ENCODE data around the gene PXN. TPM values are rescaled to one million over a fixed set of nuclear protein-coding genes. Genes with fewer than 3 reads are reported as not detected.

PXN gene
- total and polyA plus RNA-seq, 2 experiments from 2014 or later, result 87.2 to 134 TPM

- Histone ChIP-seq H4K20me1 (ENCODE audit: insufficient read depth) (no peaks in the 10 kb centered on the region), H3K9ac (no peak overlapping the region), H3F3A (ENCODE audit: insufficient read depth) (no peaks in the 10 kb centered on the region), H3K9me2 (ENCODE audit: insufficient read depth) (no peaks in the 10 kb centered on the region), H3K27ac (no peak overlapping the region), H3K79me2 (ENCODE audit: insufficient read depth) (no peaks in the 10 kb centered on the region), H3K36me3 (ENCODE audit: low read depth) (no peaks in the 10 kb centered on the region), H3K9me3 (ENCODE audit: low read depth) (no peaks in the 10 kb centered on the region), H3K4me2 (ENCODE audit: unreplicated experiment) (no peak overlapping the region), H3K4me1 (ENCODE audit: insufficient read depth) (no peaks in the 10 kb centered on the region), H2AFZ (no peak overlapping the region), H3K4me3 (no peak overlapping the region), H3K27me3 (replicated peaks; ENCODE audit: insufficient read depth) (no peaks in the 10 kb centered on the region)
- in situ Hi-C loops (cut with MboI), result loop anchor here (10.0 kb wide), 1 partner anchor 52 kb away; no protein-coding TSS in a partner anchor
- no peak for TF ChIP-seq EZH2phosphoT487 (IDR thresholded peaks at IDR 0.05; ENCODE audit: insufficient read depth, low read depth)
- TF ChIP-seq EZH2 (IDR thresholded peaks at IDR 0.05; ENCODE audit: insufficient read depth, poor library complexity, severe bottlenecking), result no peak
- peak; percentile 51 for DNase-seq
- WGBS, 2 experiments (ENCODE audit: low coverage in 1 of 2, low lambda C conversion rate in 2 of 2, missing lambda C conversion rate in 2 of 2), result 87 to 91% methylated on average over 6 of the region's 6 CpGs
Measured at GRCh38 chr12:120276734-120277133, 11.2 kb upstream of the PXN start.

DNA sequence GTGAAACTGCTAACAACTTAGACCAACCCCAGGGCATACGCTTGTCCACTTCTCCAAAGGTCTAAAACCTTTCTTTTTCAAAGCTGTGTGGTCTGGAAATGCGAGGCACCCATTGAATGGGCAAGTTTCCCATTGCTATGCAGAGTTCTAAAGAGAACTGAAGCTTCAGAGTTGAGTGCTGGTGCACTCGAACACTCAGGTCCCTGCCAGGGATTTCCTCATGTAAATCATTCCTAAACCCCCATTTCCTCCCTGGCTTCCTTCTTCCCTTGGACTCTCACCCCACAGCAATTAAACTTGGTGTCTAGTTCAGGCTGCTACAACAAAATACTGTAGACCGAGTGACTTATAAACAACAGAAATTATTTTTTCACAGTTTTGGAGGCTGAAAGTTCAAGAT lies 2.2 kb upstream of the PXN start:
- no peaks in the 10 kb centered on the region for H3K9me3 ChIP-seq (ENCODE audit: low read depth)
- no peak for TF ChIP-seq EZH2 (IDR thresholded peaks at IDR 0.05; ENCODE audit: insufficient read depth, poor library complexity, severe bottlenecking)
- TF ChIP-seq EZH2phosphoT487 (IDR thresholded peaks at IDR 0.05; ENCODE audit: insufficient read depth, low read depth), result no peak
- no peaks in the 10 kb centered on the region for H4K20me1 ChIP-seq (ENCODE audit: insufficient read depth)
- DNase-seq, result no peak
- H3K79me2 ChIP-seq (ENCODE audit: insufficient read depth), result peaks cover 27% of the 10 kb centered on the region
- no peaks in the 10 kb centered on the region for H3K9me2 ChIP-seq (ENCODE audit: insufficient read depth)
- H3K9ac ChIP-seq, result no peak overlapping the region
- in situ Hi-C loops (cut with MboI), result no loop called here
- H3K4me2 ChIP-seq (ENCODE audit: unreplicated experiment), result no peak overlapping the region
- H2AFZ ChIP-seq, result no peak overlapping the region
- peaks cover 22% of the 10 kb centered on the region for H3F3A ChIP-seq (ENCODE audit: insufficient read depth)
- no peak overlapping the region for H3K4me3 ChIP-seq
- no peaks in the 10 kb centered on the region for H3K36me3 ChIP-seq (ENCODE audit: low read depth)
- no peaks in the 10 kb centered on the region for H3K27me3 ChIP-seq (replicated peaks; ENCODE audit: insufficient read depth)
- WGBS, 2 experiments (ENCODE audit: low coverage in 1 of 2, low lambda C conversion rate in 2 of 2, missing lambda C conversion rate in 2 of 2), result 58 to 67% methylated on average over 4 of the region's 4 CpGs
- peaks cover 2% of the 10 kb centered on the region; the same call in 1 of the 2 replicates for H3K4me1 ChIP-seq (ENCODE audit: insufficient read depth)
- no peak overlapping the region for H3K27ac ChIP-seq

DNA sequence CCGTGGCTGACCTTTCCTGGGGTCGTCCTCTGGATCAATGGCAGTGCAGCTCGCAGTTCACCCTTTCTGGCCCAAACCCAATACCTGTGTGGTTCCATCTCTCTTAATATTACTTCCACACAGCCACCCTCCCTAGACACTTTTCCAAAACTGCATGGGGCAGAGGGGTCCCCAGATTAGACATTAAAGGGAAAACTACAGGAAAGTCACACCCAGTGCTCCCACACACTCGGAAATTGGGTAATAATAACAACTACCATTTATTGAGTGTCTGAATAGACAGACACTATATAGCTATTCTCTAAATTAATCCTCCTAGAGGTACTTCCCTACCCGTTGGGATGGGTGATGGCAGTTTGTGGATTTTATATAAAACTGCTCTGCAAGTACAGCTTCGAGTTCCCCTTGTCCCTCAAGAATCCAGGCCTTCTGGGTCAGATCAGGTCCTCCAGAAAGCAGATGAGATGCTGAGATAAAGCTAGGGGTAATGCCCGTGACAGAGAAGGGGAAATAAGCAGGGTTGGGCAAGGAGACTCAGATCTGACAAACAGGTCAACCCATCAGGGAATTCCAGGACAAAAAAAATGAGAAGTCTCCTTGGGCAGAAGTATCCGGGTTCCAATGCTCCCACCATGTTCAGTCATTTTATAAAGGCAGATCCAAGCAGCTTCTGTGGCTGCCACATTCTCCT lies 795 bp upstream of the PXN start:
- Histone ChIP-seq H3K9me2 (ENCODE audit: insufficient read depth) (no peaks in the 10 kb centered on the region), H3F3A (ENCODE audit: insufficient read depth) (peaks cover 36% of the 10 kb centered on the region), H3K4me2 (ENCODE audit: unreplicated experiment) (no peak overlapping the region), H3K36me3 (ENCODE audit: low read depth) (no peaks in the 10 kb centered on the region), H3K4me1 (ENCODE audit: insufficient read depth) (peaks cover 16% of the 10 kb centered on the region), H3K9me3 (ENCODE audit: low read depth) (no peaks in the 10 kb centered on the region), H3K27ac (no peak overlapping the region), H3K27me3 (replicated peaks; ENCODE audit: insufficient read depth) (no peaks in the 10 kb centered on the region), H3K79me2 (ENCODE audit: insufficient read depth) (peaks cover 41% of the 10 kb centered on the region), H2AFZ (no peak overlapping the region), H3K4me3 (no peak overlapping the region), H4K20me1 (ENCODE audit: insufficient read depth) (no peaks in the 10 kb centered on the region), H3K9ac (no peak overlapping the region)
- 33 to 38% methylated on average over 8 of the region's 8 CpGs for WGBS, 2 experiments (ENCODE audit: low coverage in 1 of 2, low lambda C conversion rate in 2 of 2, missing lambda C conversion rate in 2 of 2)
- in situ Hi-C loops (cut with MboI), result no loop called here
- DNase-seq, result no peak
- TF ChIP-seq EZH2 (IDR thresholded peaks at IDR 0.05; ENCODE audit: insufficient read depth, poor library complexity, severe bottlenecking), result no peak
- TF ChIP-seq EZH2phosphoT487 (IDR thresholded peaks at IDR 0.05; ENCODE audit: insufficient read depth, low read depth), result no peak

DNA sequence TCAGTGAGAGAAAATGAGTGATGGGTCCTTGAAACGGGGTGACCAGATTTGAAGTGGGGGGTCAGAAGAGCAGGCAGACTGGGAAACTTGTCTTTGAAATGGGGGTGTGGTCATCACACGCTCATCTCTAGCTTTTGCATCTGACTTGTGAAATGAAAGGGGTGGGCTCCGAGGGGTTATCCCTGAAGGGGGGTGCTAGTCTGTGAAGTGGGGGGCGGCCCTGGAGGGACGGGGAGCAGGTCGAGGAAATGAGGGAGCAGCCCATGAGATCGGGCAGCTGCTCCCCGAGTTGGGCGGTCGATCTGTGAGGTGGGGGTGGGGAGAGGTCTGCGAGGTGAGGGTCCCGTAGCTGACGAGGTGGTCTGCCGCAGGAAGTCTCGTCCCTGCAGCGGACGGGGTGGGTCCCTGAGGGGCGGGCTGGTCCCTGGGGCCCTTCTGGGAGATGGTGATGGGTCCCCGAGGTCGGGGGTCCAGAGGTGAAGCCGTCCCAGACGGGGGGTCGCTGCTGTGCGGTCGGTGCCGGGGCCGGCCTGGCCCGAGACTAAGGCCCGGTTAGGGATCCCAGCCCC lies 542 bp downstream of the PXN start:
- Histone ChIP-seq H3K9ac (peak overlapping the region; percentile 93), H3K9me3 (ENCODE audit: low read depth) (no peaks in the 10 kb centered on the region), H4K20me1 (ENCODE audit: insufficient read depth) (no peaks in the 10 kb centered on the region), H2AFZ (no peak overlapping the region), H3K79me2 (ENCODE audit: insufficient read depth) (peaks cover 55% of the 10 kb centered on the region), H3K4me1 (ENCODE audit: insufficient read depth) (peaks cover 24% of the 10 kb centered on the region), H3K27me3 (replicated peaks; ENCODE audit: insufficient read depth) (no peaks in the 10 kb centered on the region), H3K27ac (peak overlapping the region; percentile 82), H3K36me3 (ENCODE audit: low read depth) (no peaks in the 10 kb centered on the region), H3K4me3 (peak overlapping the region; percentile 82), H3K9me2 (ENCODE audit: insufficient read depth) (no peaks in the 10 kb centered on the region), H3F3A (ENCODE audit: insufficient read depth) (peaks cover 47% of the 10 kb centered on the region), H3K4me2 (ENCODE audit: unreplicated experiment) (peak overlapping the region; percentile 94)
- DNase-seq, result no peak
- in situ Hi-C loops (cut with MboI), result no loop called here
- 0 to 2% methylated on average over 17 to 20 of the region's 29 CpGs for WGBS, 2 experiments (ENCODE audit: low coverage in 1 of 2, low lambda C conversion rate in 2 of 2, missing lambda C conversion rate in 2 of 2)
- no peak for TF ChIP-seq EZH2phosphoT487 (IDR thresholded peaks at IDR 0.05; ENCODE audit: insufficient read depth, low read depth)
- TF ChIP-seq EZH2 (IDR thresholded peaks at IDR 0.05; ENCODE audit: insufficient read depth, poor library complexity, severe bottlenecking), result no peak

Measured in GM23248 (cell line).